HEK293T (cell line): ENCODE results near the gene GTSF1L.

Experiments
- ARNT ChIP-seq: fragments of 450-650 bp; IDR thresholded peaks from 2 replicates; pipeline ENCODE4 v1.6.1; 2017; ENCODE audit warnings: mild to moderate bottlenecking
- BHLHE40 ChIP-seq: fragments of 450-650 bp; IDR thresholded peaks from 2 replicates; pipeline ENCODE4 v1.6.1; 2016; ENCODE audit warnings: mild to moderate bottlenecking, moderate library complexity, borderline replicate concordance
- FOXK2 ChIP-seq: fragments of 450-650 bp; IDR thresholded peaks from 2 replicates; pipeline ENCODE4 v1.6.1; 2016; ENCODE audit warnings: mild to moderate bottlenecking
- FOXM1 ChIP-seq: fragments of 450-650 bp; IDR thresholded peaks from 2 replicates; pipeline ENCODE4 v1.6.1; 2017; ENCODE audit warnings: mild to moderate bottlenecking, borderline replicate concordance
- HDGF ChIP-seq: fragments of 450-650 bp; IDR thresholded peaks from 2 replicates; pipeline ENCODE4 v1.6.1; 2017; ENCODE audit warnings: antibody characterized with exemption, borderline replicate concordance
- L3MBTL2 ChIP-seq: fragments of 450-650 bp; conservative IDR thresholded peaks from 2 replicates; pipeline ENCODE4 v1.6.1; 2016; ENCODE audit warnings: mild to moderate bottlenecking
- LEF1 ChIP-seq: fragments of 450-650 bp; IDR thresholded peaks from 2 replicates; pipeline ENCODE4 v1.6.1; 2017; ENCODE audit warnings: mild to moderate bottlenecking, borderline replicate concordance
- SP1 ChIP-seq: fragments of 450-650 bp; IDR thresholded peaks from 2 replicates; pipeline ENCODE4 v1.6.1; 2017
- SUZ12 ChIP-seq: fragments of 450-650 bp; IDR thresholded peaks from 2 replicates; pipeline ENCODE4 v1.6.1; 2016; ENCODE audit warnings: mild to moderate bottlenecking
- TARDBP ChIP-seq: fragments of 450-650 bp; IDR thresholded peaks from 2 replicates; pipeline ENCODE4 v1.6.1; 2016
- ZNF384 ChIP-seq: fragments of 450-650 bp; IDR thresholded peaks from 2 replicates; pipeline ENCODE4 v1.6.1; 2016

DNA sequence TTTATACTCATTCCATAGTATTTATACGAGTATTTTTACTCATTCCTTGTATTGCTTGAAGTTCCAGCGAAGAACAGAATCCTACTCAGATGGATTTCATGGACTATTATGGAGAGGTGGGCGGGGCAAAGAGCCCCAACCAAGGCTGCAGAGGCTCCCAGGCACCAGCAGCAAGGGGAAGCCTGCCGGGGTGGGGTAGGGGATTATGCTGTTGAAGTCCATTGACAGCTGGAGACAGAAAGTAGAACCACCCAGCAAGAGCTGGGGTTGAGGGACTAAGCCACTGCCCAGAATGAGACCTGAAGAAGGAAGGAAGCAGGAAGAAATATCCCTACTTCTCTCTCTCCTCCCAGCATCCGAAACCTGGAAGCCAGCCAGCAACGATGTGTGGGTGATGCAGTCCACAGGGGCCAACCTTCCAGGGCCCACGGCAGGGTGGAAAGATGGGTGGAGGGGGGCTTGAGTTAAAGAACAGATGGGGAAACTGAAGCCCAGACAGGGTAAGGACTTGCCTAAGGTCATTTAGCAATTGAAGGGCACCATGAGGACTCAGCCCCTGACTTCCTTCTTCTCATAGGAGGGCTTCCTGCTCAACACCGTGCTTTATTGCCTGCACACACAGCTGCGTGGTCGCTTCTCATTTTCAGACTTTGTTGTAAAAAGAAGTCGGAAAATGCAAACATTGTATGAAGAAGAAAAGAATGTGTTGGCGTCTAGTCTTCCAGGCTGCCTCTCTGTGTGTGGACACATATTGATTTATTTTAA is 18.3 kb upstream of the GTSF1L start:
- no peak for TF ChIP-seq SP1
- no peak for TF ChIP-seq FOXK2
- TF ChIP-seq ZNF384, result no peak
- no peak for TF ChIP-seq FOXM1
- TF ChIP-seq LEF1, result no peak
- no peak for TF ChIP-seq BHLHE40
- TF ChIP-seq HDGF, result no peak
- no peak for TF ChIP-seq TARDBP
- no peak for TF ChIP-seq L3MBTL2
- no peak for TF ChIP-seq ARNT
- TF ChIP-seq SUZ12, result no peak
